ENCODE measurements around the gene GJC1. TPM values are rescaled to one million over a fixed set of nuclear protein-coding genes. Genes with fewer than 3 reads are reported as not detected.

GJC1 gene
- total RNA-seq, 1 donor from 2014 or later = 76.9 TPM

GRCh38 chr17:44766409-44767038, 63.6 kb downstream of the GJC1 start:
- Histone ChIP-seq H3K4me2 (no peak overlapping the region), H3K4me1 (peaks cover 13% of the 10 kb centered on the region), H2AFZ (replicated peaks) (no peak overlapping the region), H3K36me3 (no peaks in the 10 kb centered on the region), H3K27me3 (no peaks in the 10 kb centered on the region), H3K27ac (no peak overlapping the region), H3K4me3 (no peak overlapping the region), H3F3A (ENCODE audit: low read depth) (peaks cover 16% of the 10 kb centered on the region), H3K79me2 (ENCODE audit: low read depth) (no peaks in the 10 kb centered on the region), H4K20me1 (ENCODE audit: low read depth) (no peaks in the 10 kb centered on the region), H3K9me3 (ENCODE audit: low read depth) (no peaks in the 10 kb centered on the region), H3K9ac (no peak overlapping the region)
- Mint-ChIP-seq H3K4me3 (no peak overlapping the region), H3K27me3 (ENCODE audit: insufficient read depth, low read depth) (peaks cover 9% of the 10 kb centered on the region), H3K9me3 (no peaks in the 10 kb centered on the region), H3K27ac (no peak overlapping the region), H3K36me3 (no peaks in the 10 kb centered on the region), H3K4me1 (peaks cover 13% of the 10 kb centered on the region)
- no peak for TF ChIP-seq EZH2 (IDR thresholded peaks at IDR 0.05)
- no peak for TF ChIP-seq CTCF (IDR thresholded peaks at IDR 0.05)
- no peak for TF ChIP-seq EZH2phosphoT487 (IDR thresholded peaks at IDR 0.05)
- DNase-seq (ENCODE audit: low spot score) = no peak

- H2AFZ ChIP-seq (replicated peaks) = no peak overlapping the region
- no peak overlapping the region for H3K4me3 ChIP-seq
- H3K4me2 ChIP-seq = no peak overlapping the region
- no peaks in the 10 kb centered on the region for H3K9me3 ChIP-seq (ENCODE audit: low read depth)
- Mint-ChIP-seq H3K27ac (no peak overlapping the region), H3K9me3 (no peaks in the 10 kb centered on the region), H3K4me3 (no peak overlapping the region), H3K4me1 (peaks cover 13% of the 10 kb centered on the region), H3K36me3 (no peaks in the 10 kb centered on the region), H3K27me3 (ENCODE audit: insufficient read depth, low read depth) (peaks cover 11% of the 10 kb centered on the region)
- TF ChIP-seq EZH2 (IDR thresholded peaks at IDR 0.05) (no peak), CTCF (IDR thresholded peaks at IDR 0.05) (no peak), EZH2phosphoT487 (IDR thresholded peaks at IDR 0.05) (no peak)
- H3F3A ChIP-seq (ENCODE audit: low read depth) = peaks cover 16% of the 10 kb centered on the region
- H3K27me3 ChIP-seq = no peaks in the 10 kb centered on the region
- no peak overlapping the region for H3K27ac ChIP-seq
- DNase-seq (ENCODE audit: low spot score) = no peak
- H4K20me1 ChIP-seq (ENCODE audit: low read depth) = no peaks in the 10 kb centered on the region
- peaks cover 13% of the 10 kb centered on the region for H3K4me1 ChIP-seq
- H3K79me2 ChIP-seq (ENCODE audit: low read depth) = no peaks in the 10 kb centered on the region
- H3K9ac ChIP-seq = no peak overlapping the region
- no peaks in the 10 kb centered on the region for H3K36me3 ChIP-seq
Measured at GRCh38 chr17:44765965-44766364, 64.1 kb downstream of the GJC1 start.

- H3K4me1 ChIP-seq = peaks cover 30% of the 10 kb centered on the region
- H3K9ac ChIP-seq = no peak overlapping the region
- H3K4me2 ChIP-seq = no peak overlapping the region
- H3K9me3 ChIP-seq (ENCODE audit: low read depth) = no peaks in the 10 kb centered on the region
- no peak overlapping the region for H3K27ac Mint-ChIP-seq
- H3K36me3 Mint-ChIP-seq = no peaks in the 10 kb centered on the region
- H3K27ac ChIP-seq = no peak overlapping the region
- H3K36me3 ChIP-seq = no peaks in the 10 kb centered on the region
- peaks cover 26% of the 10 kb centered on the region for H3K27me3 ChIP-seq
- H3K79me2 ChIP-seq (ENCODE audit: low read depth) = no peaks in the 10 kb centered on the region
- peaks cover 22% of the 10 kb centered on the region for H3F3A ChIP-seq (ENCODE audit: low read depth)
- H3K27me3 Mint-ChIP-seq (ENCODE audit: insufficient read depth, low read depth) = peaks cover 13% of the 10 kb centered on the region
- no peaks in the 10 kb centered on the region for H3K9me3 Mint-ChIP-seq
- H3K4me1 Mint-ChIP-seq = peaks cover 9% of the 10 kb centered on the region
- no peak for DNase-seq (ENCODE audit: low spot score)
- H2AFZ ChIP-seq (replicated peaks) = no peak overlapping the region
- no peak overlapping the region for H3K4me3 Mint-ChIP-seq
- no peak overlapping the region for H3K4me3 ChIP-seq
- TF ChIP-seq CTCF (IDR thresholded peaks at IDR 0.05) (no peak), EZH2phosphoT487 (IDR thresholded peaks at IDR 0.05) (no peak), EZH2 (IDR thresholded peaks at IDR 0.05) (no peak)
- no peaks in the 10 kb centered on the region for H4K20me1 ChIP-seq (ENCODE audit: low read depth)
Measured at GRCh38 chr17:44763170-44763569, 66.9 kb downstream of the GJC1 start.

Measured in neural progenitor cell (in vitro differentiated cells).